ENCODE data around the gene C17orf100. TPM values are rescaled to one million over a fixed set of nuclear protein-coding genes. Genes with fewer than 3 reads are reported as not detected.

Gene C17orf100
- total and polyA plus RNA-seq, 10 of the 15 experiments (the other 5 are each of a cell fraction or from before 2014, with no cell fraction given), result 0.84 to 4.7 (median 1.8) TPM

GRCh38 chr17:6677158-6677831, 25.7 kb downstream of the C17orf100 start:
- FAIRE-seq (no peak), ATAC-seq (peak; percentile 45), DNase-seq (ENCODE audit: low read depth, low spot score) (no peak)
- intact Hi-C loops (cut with micrococcal nuclease; ENCODE audit: unreplicated experiment), result no loop called here
- no peak overlapping the region for H3K4me3 ChIP-seq
- no peak overlapping the region for H3K27ac ChIP-seq (ENCODE audit: control insufficient read depth, insufficient read depth)
- no peak overlapping the region for H3K9ac ChIP-seq (ENCODE audit: control insufficient read depth, insufficient read depth, low read length)
- peaks cover 4% of the 10 kb centered on the region; the same call in 1 of the 2 replicates for H3K4me1 ChIP-seq (ENCODE audit: control insufficient read depth, insufficient read depth, low read length)
- 9% methylated on average over 15 of the region's 16 CpGs for WGBS (ENCODE audit: insufficient coverage, insufficient replicate concordance, low lambda C conversion rate, missing lambda C conversion rate)
- H4K20me1 ChIP-seq (ENCODE audit: control insufficient read depth, insufficient read depth), result no peaks in the 10 kb centered on the region
- ChIA-PET RAD21 (ENCODE audit: unreplicated experiment) (no interaction called here), SMC1A (ENCODE audit: uncharacterized antibody, unreplicated experiment) (no interaction called here), CTCF (interaction anchor here (0.9 kb wide), 1 partner anchor 327 kb away, joined by 3 read pairs; no protein-coding TSS in a partner anchor), POLR2A (no interaction called here)
- no TSS peak for BruUV-seq (replicated peaks)
- no peaks in the 10 kb centered on the region for H3K9me3 ChIP-seq (replicated peaks; ENCODE audit: control insufficient read depth, insufficient read depth, low read length)
- H3K36me3 ChIP-seq (ENCODE audit: control insufficient read depth in 2 of 2, insufficient read depth in 2 of 2, low read length in 1 of 2), result no peaks in the 10 kb centered on the region
- H2AFZ ChIP-seq (ENCODE audit: control insufficient read depth, low read depth, low read length), result no peak overlapping the region
- TF ChIP-seq CBX5 (IDR thresholded peaks at IDR 0.05; ENCODE audit: low read depth) (no peak), BCL11A (IDR thresholded peaks at IDR 0.05; ENCODE audit: low read depth, low read length) (no peak), RUNX3 (IDR thresholded peaks at IDR 0.05; ENCODE audit: low read length) (peak; percentile 81)
- in situ Hi-C loops (cut with MboI), result no loop called here
- H3K79me2 ChIP-seq (ENCODE audit: control insufficient read depth, insufficient read depth, low read length), result no peaks in the 10 kb centered on the region
- peaks cover 0 to 5% of the 10 kb centered on the region in 2 experiments; a peak in 3 of 4 replicates for H3K27me3 ChIP-seq (replicated peaks in 1 of 2; ENCODE audit: control insufficient read depth in 2 of 2, insufficient read depth in 2 of 2, low read length in 1 of 2)
- H3K4me2 ChIP-seq (ENCODE audit: control insufficient read depth, insufficient read depth), result no peak overlapping the region

- Histone ChIP-seq H3K9ac (ENCODE audit: control insufficient read depth, insufficient read depth, low read length) (no peak overlapping the region), H3K4me2 (ENCODE audit: control insufficient read depth, insufficient read depth) (no peak overlapping the region), H2AFZ (ENCODE audit: control insufficient read depth, low read depth, low read length) (no peak overlapping the region), H3K36me3 (ENCODE audit: control insufficient read depth in 2 of 2, insufficient read depth in 2 of 2, low read length in 1 of 2) (no peaks in the 10 kb centered on the region), H3K4me3 (no peak overlapping the region), H3K27me3 (replicated peaks in 1 of 2; ENCODE audit: control insufficient read depth in 2 of 2, insufficient read depth in 2 of 2, low read length in 1 of 2) (peaks cover 0 to 5% of the 10 kb centered on the region in 2 experiments; a peak in 3 of 4 replicates), H3K9me3 (replicated peaks; ENCODE audit: control insufficient read depth, insufficient read depth, low read length) (no peaks in the 10 kb centered on the region), H3K27ac (ENCODE audit: control insufficient read depth, insufficient read depth) (no peak overlapping the region), H3K4me1 (ENCODE audit: control insufficient read depth, insufficient read depth, low read length) (peaks cover 4% of the 10 kb centered on the region; the same call in 1 of the 2 replicates), H4K20me1 (ENCODE audit: control insufficient read depth, insufficient read depth) (no peaks in the 10 kb centered on the region), H3K79me2 (ENCODE audit: control insufficient read depth, insufficient read depth, low read length) (no peaks in the 10 kb centered on the region)
- DNase-seq (ENCODE audit: low read depth, low spot score) (no peak), ATAC-seq (no peak), FAIRE-seq (no peak)
- ChIA-PET CTCF (interaction anchor here (0.9 kb wide), 1 partner anchor 327 kb away, joined by 3 read pairs; no protein-coding TSS in a partner anchor), RAD21 (ENCODE audit: unreplicated experiment) (no interaction called here), POLR2A (no interaction called here), SMC1A (ENCODE audit: uncharacterized antibody, unreplicated experiment) (no interaction called here)
- intact Hi-C loops (cut with micrococcal nuclease; ENCODE audit: unreplicated experiment) (no loop called here), in situ Hi-C loops (cut with MboI) (no loop called here)
- 34% methylated on average over 7 of the region's 7 CpGs for WGBS (ENCODE audit: insufficient coverage, insufficient replicate concordance, low lambda C conversion rate, missing lambda C conversion rate)
- BruUV-seq (replicated peaks), result no TSS peak
- no peak for TF ChIP-seq KDM1A (IDR thresholded peaks at IDR 0.05; ENCODE audit: borderline replicate concordance)
- TF ChIP-seq GABPA (IDR thresholded peaks at IDR 0.05; ENCODE audit: low read depth), result no peak
- TF ChIP-seq USF1 (IDR thresholded peaks at IDR 0.05; ENCODE audit: borderline replicate concordance, extremely low read length, insufficient read depth, low read depth, low read length), result no peak
- no peak for TF ChIP-seq ZBTB4 (CRISPR knock-in tag; IDR thresholded peaks at IDR 0.05)
- TF ChIP-seq CHD2 (IDR thresholded peaks at IDR 0.05; ENCODE audit: borderline replicate concordance, low read depth, low read length), result no peak
- no peak for TF ChIP-seq ZNF274 (IDR thresholded peaks at IDR 0.05; ENCODE audit: insufficient read depth, insufficient read length)
- TF ChIP-seq DPF2 (IDR thresholded peaks at IDR 0.05), result no peak
These were observed 26.4 kb downstream of the C17orf100 start for GRCh38 chr17:6677946-6678345.
